Measurements from ENCODE around the gene REC114. TPM values are rescaled to one million over a fixed set of nuclear protein-coding genes. Genes with fewer than 3 reads are reported as not detected.

The REC114 gene
- total and polyA plus RNA-seq, 2 of the 8 experiments (the other 6 are each of a cell fraction or from before 2014, with no cell fraction given) = 0.12 TPM; not detected in 1

DNA sequence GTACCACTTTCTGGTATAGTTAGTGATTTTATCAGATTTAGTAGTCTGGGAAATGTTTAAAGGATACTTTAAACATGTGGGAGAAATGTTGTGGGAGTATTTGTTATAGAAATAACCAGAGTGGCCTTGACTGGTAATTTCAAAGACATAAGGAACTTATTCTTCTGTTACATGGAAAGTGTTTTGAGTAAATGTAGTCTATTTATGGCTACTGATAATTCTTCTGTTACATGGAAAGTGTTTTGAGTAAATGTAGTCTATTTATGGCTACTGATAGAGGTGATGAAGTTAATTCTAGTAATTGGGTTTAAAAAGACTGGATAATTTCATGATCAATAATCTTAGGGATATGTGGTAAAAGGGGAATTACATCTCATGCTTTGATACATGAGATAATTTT lies 17.7 kb downstream of the REC114 start:
- no peaks in the 10 kb centered on the region for H3K79me1 ChIP-seq (ENCODE audit: low read depth, low read length)
- H2AFZ ChIP-seq (ENCODE audit: low read length) = no peak overlapping the region
- H4K20me1 ChIP-seq (replicated peaks in 1 of 2; ENCODE audit: control insufficient read depth in 1 of 2, insufficient read depth in 2 of 2, low read length in 2 of 2) = no peaks in the 10 kb centered on the region
- H3K14ac ChIP-seq (ENCODE audit: insufficient read length) = no peak overlapping the region
- no peaks in the 10 kb centered on the region for H3K9me3 ChIP-seq (ENCODE audit: insufficient read depth in 2 of 2, low read depth in 1 of 2, low read length in 1 of 2)
- H2BK12ac ChIP-seq (ENCODE audit: low read depth, low read length) = no peak overlapping the region
- no peak overlapping the region for H3K27ac ChIP-seq (ENCODE audit: low read depth, low read length)
- H3K27me3 ChIP-seq (replicated peaks in 1 of 4; ENCODE audit: control insufficient read depth in 3 of 4, extremely low read depth in 1 of 4, insufficient read depth in 3 of 4, low read length in 3 of 4) = no peaks in the 10 kb centered on the region
- H4K91ac ChIP-seq (replicated peaks; ENCODE audit: insufficient read length, low read length) = no peak overlapping the region
- H2BK120ac ChIP-seq (replicated peaks; ENCODE audit: low read depth, low read length) = no peak overlapping the region
- H3K4ac ChIP-seq (replicated peaks; ENCODE audit: insufficient read length, low read depth, low read length) = no peak overlapping the region
- H3K4me2 ChIP-seq (ENCODE audit: insufficient read depth in 1 of 2, low read depth in 2 of 2, low read length in 2 of 2) = no peak overlapping the region
- H3K23me2 ChIP-seq (ENCODE audit: low read depth, low read length) = no peaks in the 10 kb centered on the region
- H2BK5ac ChIP-seq (ENCODE audit: low read depth, low read length) = no peak overlapping the region
- H3K4me3 ChIP-seq (ENCODE audit: extremely low read depth in 1 of 4, insufficient read depth in 2 of 4, low read depth in 3 of 4, low read length in 4 of 4) = no peak overlapping the region
- DNase-seq (ENCODE audit: low read depth in 1 of 2, low spot score in 2 of 2) (no peak), FAIRE-seq (no peak)
- peaks cover 0 to 5% (median under 1%) of the 10 kb centered on the region in 4 experiments; a peak in 3 of 7 replicates for H3K4me1 ChIP-seq (replicated peaks in 1 of 4; ENCODE audit: control insufficient read depth in 3 of 4, insufficient read depth in 4 of 4, low read length in 3 of 4)
- no peak overlapping the region for H3K18ac ChIP-seq (ENCODE audit: extremely low read depth, low read length)
- H2AK5ac ChIP-seq (ENCODE audit: low read depth, low read length) = no peak overlapping the region
- H3K56ac ChIP-seq (replicated peaks; ENCODE audit: insufficient read length, low read depth, low read length) = no peak overlapping the region
- no peak overlapping the region for H4K8ac ChIP-seq (ENCODE audit: extremely low read depth, insufficient read depth, low read length)
- H2BK15ac ChIP-seq (ENCODE audit: low read length) = no peak overlapping the region
- H4K5ac ChIP-seq (ENCODE audit: insufficient read length, low read depth, low read length) = no peak overlapping the region
- H3K36me3 ChIP-seq (ENCODE audit: control insufficient read depth in 2 of 4, insufficient read depth in 4 of 4, low read length in 3 of 4) = no peaks in the 10 kb centered on the region
- ChIA-PET POLR2A (ENCODE audit: partially characterized antibody) (no interaction called here), CTCF (ENCODE audit: partially characterized antibody) (no interaction called here)
- H3K23ac ChIP-seq (ENCODE audit: insufficient read length) = no peak overlapping the region
- no peak overlapping the region for H3K9ac ChIP-seq (replicated peaks in 1 of 4; ENCODE audit: extremely low read depth in 1 of 4, low read depth in 3 of 4, low read length in 3 of 4)
- no peak for TF ChIP-seq YY1 (IDR thresholded peaks at IDR 0.05; ENCODE audit: low read depth, low read length)
- TF ChIP-seq, protein P1, sequence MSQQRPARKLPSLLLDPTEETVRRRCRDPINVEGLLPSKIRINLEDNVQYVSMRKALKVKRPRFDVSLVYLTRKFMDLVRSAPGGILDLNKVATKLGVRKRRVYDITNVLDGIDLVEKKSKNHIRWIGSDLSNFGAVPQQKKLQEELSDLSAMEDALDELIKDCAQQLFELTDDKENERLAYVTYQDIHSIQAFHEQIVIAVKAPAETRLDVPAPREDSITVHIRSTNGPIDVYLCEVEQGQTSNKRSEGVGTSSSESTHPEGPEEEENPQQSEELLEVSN (IDR thresholded peaks at IDR 0.05) = no peak
- no peak for TF ChIP-seq SRF (IDR thresholded peaks at IDR 0.05; ENCODE audit: low read depth, low read length)
- no peak for TF ChIP-seq NRF1 (IDR thresholded peaks at IDR 0.05; ENCODE audit: low read depth, low read length)
- no peak for TF ChIP-seq RFX5 (IDR thresholded peaks at IDR 0.05; ENCODE audit: borderline replicate concordance, low read depth, low read length)
- TF ChIP-seq EGR1 (IDR thresholded peaks at IDR 0.05; ENCODE audit: borderline replicate concordance, low read depth, low read length) = no peak
- no peak for TF ChIP-seq BRCA1 (IDR thresholded peaks at IDR 0.05; ENCODE audit: low read depth, low read length)
- TF ChIP-seq, protein P2, sequence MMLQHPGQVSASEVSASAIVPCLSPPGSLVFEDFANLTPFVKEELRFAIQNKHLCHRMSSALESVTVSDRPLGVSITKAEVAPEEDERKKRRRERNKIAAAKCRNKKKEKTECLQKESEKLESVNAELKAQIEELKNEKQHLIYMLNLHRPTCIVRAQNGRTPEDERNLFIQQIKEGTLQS (IDR thresholded peaks at IDR 0.05; ENCODE audit: insufficient read depth, low read depth, low read length) = no peak
- no peak for TF ChIP-seq SIX5 (IDR thresholded peaks at IDR 0.05; ENCODE audit: low read depth, low read length)
- no peak for TF ChIP-seq SP1 (IDR thresholded peaks at IDR 0.05; ENCODE audit: low read depth, low read length)
- TF ChIP-seq TBP (IDR thresholded peaks at IDR 0.05; ENCODE audit: low read depth, low read length) = no peak
- no peak for TF ChIP-seq TCF12 (IDR thresholded peaks at IDR 0.05; ENCODE audit: low read depth, low read length)
- no peak for TF ChIP-seq SP2 (IDR thresholded peaks at IDR 0.05; ENCODE audit: low read length)
- TF ChIP-seq BCL11A (IDR thresholded peaks at IDR 0.05; ENCODE audit: low read depth in 2 of 2, low read length in 2 of 2) = no peak
- H2BK20ac ChIP-seq (ENCODE audit: low read length) = no peak overlapping the region
- no peaks in the 10 kb centered on the region for H3K79me2 ChIP-seq (ENCODE audit: control insufficient read depth in 1 of 2, insufficient read depth in 2 of 2, low read length in 2 of 2)
